OCI-LY3 (cell line): ENCODE data around the gene CCT8.

ENCODE experiments used
- H2AFZ ChIP-seq: fragments of 200-600, 300-600 bp; shearing (Covaris generic); 2 replicates; pipeline ENCODE4 v1.6.0; 2014; ENCODE audit warnings: antibody characterized with exemption, low read depth, low read length
- H3K27ac ChIP-seq: fragments of 200-600, 300-600 bp; sonication (generic); 2 replicates; pipeline ENCODE4 v1.5.1; 2014; ENCODE audit warnings: mild to moderate bottlenecking, low read length, moderate library complexity, mixed read lengths
- H3K27me3 ChIP-seq: fragments of 200-600, 300-600 bp; sonication (generic); 2 replicates; pipeline ENCODE4 v1.6.1; 2014; ENCODE audit warnings: low read depth, low read length, mixed read lengths
- H3K36me3 ChIP-seq: fragments of 200-600, 300-600 bp; sonication (generic); replicated peaks from 2 replicates; pipeline ENCODE3; 2014; ENCODE audit warnings: low read depth, low read length, mixed read lengths
- H3K4me1 ChIP-seq: fragments of 300-600, 200-600 bp; sonication (generic); 2 replicates; pipeline ENCODE4 v1.6.1; 2014; ENCODE audit warnings: low read length, mixed read lengths
- H3K4me2 ChIP-seq: fragments of 200-600, 300-600 bp; sonication (generic); 2 replicates; pipeline ENCODE4 v1.6.1; 2014; ENCODE audit warnings: low read length, mixed read lengths
- H3K4me3 ChIP-seq: fragments of 300-600, 200-600 bp; sonication (generic); 2 replicates; pipeline ENCODE4 v1.5.1; 2014; ENCODE audit warnings: antibody characterized with exemption, mild to moderate bottlenecking, low read length, moderate library complexity
- H3K79me2 ChIP-seq: fragments of 300-600, 200-600 bp; shearing (Covaris generic); 2 replicates; pipeline ENCODE4 v1.6.1; 2014; ENCODE audit warnings: mild to moderate bottlenecking, low read length, mixed read lengths
- H3K9ac ChIP-seq: fragments of 300-600, 200-600 bp; shearing (Covaris generic); 2 replicates; pipeline ENCODE4 v1.6.0; 2014; ENCODE audit warnings: mild to moderate bottlenecking, low read length, moderate library complexity
- H3K9me3 ChIP-seq: fragments of 200-600, 300-600 bp; shearing (Covaris generic); 2 replicates; pipeline ENCODE4 v1.6.1; 2014; ENCODE audit warnings: low read length, mixed read lengths; ENCODE audit not compliant: insufficient read depth
- H4K20me1 ChIP-seq: fragments of 200-600, 300-600 bp; sonication (generic); 2 replicates; pipeline ENCODE4 v1.6.1; 2016; ENCODE audit warnings: low read length, mixed read lengths; ENCODE audit not compliant: insufficient read depth
- EZH2phosphoT487 ChIP-seq: fragments of 200-600 bp; shearing (Covaris generic); IDR thresholded peaks from 2 replicates; pipeline ENCODE4 v1.6.1; 2018; ENCODE audit warnings: antibody characterized with exemption, mixed run types, low read depth
- TF ChIP-seq, protein P1 (sequence below): fragments of 200-600, 300-600 bp; sonication (generic); IDR thresholded peaks from 2 replicates; pipeline ENCODE4 v1.5.1; 2014; ENCODE audit warnings: antibody characterized with exemption, low read length, low read depth

CCT8 gene

GRCh38 chr21:29025328-29025713, 48.1 kb downstream of the CCT8 start:
- Histone ChIP-seq H3K4me1 (peaks cover 7% of the 10 kb centered on the region; the same call in 1 of the 2 replicates), H3K4me2 (peak overlapping the region; percentile 95), H3K79me2 (peaks cover 51% of the 10 kb centered on the region), H3K27ac (peak overlapping the region; percentile 87), H3K4me3 (peak overlapping the region; percentile 99), H3K9me3 (no peaks in the 10 kb centered on the region), H2AFZ (no peak overlapping the region), H3K36me3 (peaks cover 5% of the 10 kb centered on the region), H4K20me1 (no peaks in the 10 kb centered on the region), H3K9ac (peak overlapping the region; percentile 90), H3K27me3 (no peaks in the 10 kb centered on the region)
- TF ChIP-seq, protein P1, sequence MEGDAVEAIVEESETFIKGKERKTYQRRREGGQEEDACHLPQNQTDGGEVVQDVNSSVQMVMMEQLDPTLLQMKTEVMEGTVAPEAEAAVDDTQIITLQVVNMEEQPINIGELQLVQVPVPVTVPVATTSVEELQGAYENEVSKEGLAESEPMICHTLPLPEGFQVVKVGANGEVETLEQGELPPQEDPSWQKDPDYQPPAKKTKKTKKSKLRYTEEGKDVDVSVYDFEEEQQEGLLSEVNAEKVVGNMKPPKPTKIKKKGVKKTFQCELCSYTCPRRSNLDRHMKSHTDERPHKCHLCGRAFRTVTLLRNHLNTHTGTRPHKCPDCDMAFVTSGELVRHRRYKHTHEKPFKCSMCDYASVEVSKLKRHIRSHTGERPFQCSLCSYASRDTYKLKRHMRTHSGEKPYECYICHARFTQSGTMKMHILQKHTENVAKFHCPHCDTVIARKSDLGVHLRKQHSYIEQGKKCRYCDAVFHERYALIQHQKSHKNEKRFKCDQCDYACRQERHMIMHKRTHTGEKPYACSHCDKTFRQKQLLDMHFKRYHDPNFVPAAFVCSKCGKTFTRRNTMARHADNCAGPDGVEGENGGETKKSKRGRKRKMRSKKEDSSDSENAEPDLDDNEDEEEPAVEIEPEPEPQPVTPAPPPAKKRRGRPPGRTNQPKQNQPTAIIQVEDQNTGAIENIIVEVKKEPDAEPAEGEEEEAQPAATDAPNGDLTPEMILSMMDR, result no peak
- TF ChIP-seq EZH2phosphoT487, result no peak

DNA sequence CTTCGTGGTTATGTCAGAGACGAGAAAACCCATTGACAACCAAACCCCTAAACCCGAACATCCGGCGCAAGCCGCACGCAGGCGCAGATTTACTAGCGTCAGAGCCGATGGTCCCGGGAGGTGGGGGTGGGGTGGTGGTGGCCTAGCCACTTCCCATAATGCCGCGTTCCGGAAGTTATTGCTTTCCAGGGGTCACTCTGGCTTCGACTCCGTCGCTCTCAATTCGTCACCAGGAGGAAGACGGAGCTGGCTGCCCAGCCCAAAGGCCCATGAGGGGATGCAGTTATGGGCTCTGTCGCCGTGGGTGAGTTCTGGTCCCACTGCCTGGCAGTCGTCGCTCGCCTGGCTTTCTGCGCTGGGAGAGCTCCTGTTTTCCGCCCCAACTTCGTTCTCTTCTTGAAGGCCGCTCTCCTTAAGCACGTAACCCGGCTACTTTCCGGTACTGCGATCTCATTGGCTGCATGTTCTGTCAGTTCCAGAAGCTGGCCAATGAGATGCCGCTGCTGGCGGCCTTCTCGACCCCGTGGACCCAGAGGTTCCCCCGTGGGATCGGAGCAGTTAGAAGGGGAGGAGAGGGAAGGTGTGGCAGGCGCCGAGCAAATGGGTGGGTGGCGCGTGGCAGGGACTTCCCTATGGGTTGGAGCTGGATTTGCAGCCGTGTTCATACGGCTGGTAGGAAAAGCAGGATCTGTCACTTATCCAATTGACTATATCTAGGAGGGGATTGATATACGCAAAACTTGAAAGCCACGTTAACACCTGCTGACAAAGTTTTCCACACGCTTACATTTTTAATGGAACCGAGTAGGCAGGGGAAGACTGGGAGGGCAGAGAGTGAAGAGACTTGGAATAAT, 48.7 kb downstream of the CCT8 start, which contains the start of gene USP16:
TSS of gene USP16 (plus strand) at position 195 of the 854 bp plus-strand sequence. CDS start 3,246 bp downstream, outside the sequence.
- Histone ChIP-seq H3K36me3 (peaks cover 5% of the 10 kb centered on the region), H4K20me1 (no peaks in the 10 kb centered on the region), H3K4me2 (peak within 1 kb of the TSS; percentile 95), H2AFZ (peak within 1 kb of the TSS; percentile 87), H3K9me3 (no peaks in the 10 kb centered on the region), H3K9ac (peak within 1 kb of the TSS; percentile 90), H3K27me3 (no peaks in the 10 kb centered on the region), H3K79me2 (peaks cover 52% of the 10 kb centered on the region), H3K27ac (peak within 1 kb of the TSS; percentile 87), H3K4me3 (peak within 1 kb of the TSS; percentile 99), H3K4me1 (peaks cover 10% of the 10 kb centered on the region; the same call in 1 of the 2 replicates)
- TF ChIP-seq, protein P1, result no peak
- TF ChIP-seq EZH2phosphoT487, result no peak

GRCh38 chr21:29022166-29022565, 51.3 kb downstream of the CCT8 start:
- H3K9me3 ChIP-seq, result no peaks in the 10 kb centered on the region
- H3K4me2 ChIP-seq, result no peak overlapping the region
- H3K27me3 ChIP-seq, result no peaks in the 10 kb centered on the region
- no peak for TF ChIP-seq EZH2phosphoT487
- TF ChIP-seq, protein P1, result no peak
- peaks cover 52% of the 10 kb centered on the region for H3K79me2 ChIP-seq
- no peak overlapping the region for H3K27ac ChIP-seq
- no peaks in the 10 kb centered on the region for H4K20me1 ChIP-seq
- no peak overlapping the region for H3K9ac ChIP-seq
- H3K4me3 ChIP-seq, result no peak overlapping the region
- peaks cover 20% of the 10 kb centered on the region for H3K4me1 ChIP-seq
- H2AFZ ChIP-seq, result no peak overlapping the region
- H3K36me3 ChIP-seq, result no peaks in the 10 kb centered on the region

DNA sequence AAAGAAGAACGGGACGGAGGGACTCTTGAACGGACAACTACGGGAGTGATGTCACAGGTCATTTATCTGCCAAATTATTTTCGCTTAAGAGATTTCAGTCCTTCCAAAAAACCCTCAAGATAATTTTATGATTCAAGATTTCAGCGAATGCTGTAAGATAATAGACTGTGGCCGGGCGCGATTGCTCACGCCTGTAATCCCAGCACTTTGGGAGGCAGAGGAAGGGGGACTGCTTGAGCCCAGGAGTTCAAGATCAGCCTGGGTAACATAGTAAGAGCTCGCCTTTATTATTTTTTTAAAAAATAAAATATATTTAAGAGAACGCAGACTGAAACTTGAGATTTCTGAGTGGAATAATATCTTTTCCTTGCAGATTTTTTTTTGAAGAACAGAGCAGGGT, 54.9 kb downstream of the CCT8 start:
- no peak for TF ChIP-seq EZH2phosphoT487
- TF ChIP-seq, protein P1, result no peak
- peak overlapping the region; percentile 75 for H3K27ac ChIP-seq

More for the DNA sequence above, 54.9 kb downstream of the CCT8 start:
- H3K27me3 ChIP-seq, result no peaks in the 10 kb centered on the region
- H3K9ac ChIP-seq, result peak overlapping the region; percentile 80
- H2AFZ ChIP-seq, result peak overlapping the region; percentile 73
- H4K20me1 ChIP-seq, result no peaks in the 10 kb centered on the region
- H3K4me3 ChIP-seq, result peak overlapping the region; percentile 81
- no peaks in the 10 kb centered on the region for H3K9me3 ChIP-seq
- H3K36me3 ChIP-seq, result no peaks in the 10 kb centered on the region
- H3K4me2 ChIP-seq, result peak overlapping the region; percentile 98
- H3K4me1 ChIP-seq, result peaks cover 13% of the 10 kb centered on the region
- peaks cover 27% of the 10 kb centered on the region for H3K79me2 ChIP-seq
